Uterus (tissue), 4 donors: ENCODE data around the gene LORICRIN. TPM values are rescaled to one million over a fixed set of nuclear protein-coding genes. Genes with fewer than 3 reads are reported as not detected.

Experiments
- DNase-seq, 2 donors: peaks; one replicate each; pipeline ENCODE4 v3.0.0-alpha.2; 2019 to 2020
- H3K27ac ChIP-seq, 2 donors: fragments of 200-600 bp; sonication (generic); 1 replicate in 1 of 2; 2 replicates in 1 of 2; pipeline ENCODE4 v1.5.1; 2016 to 2018
- H3K27me3 ChIP-seq, 2 donors: fragments of 200-600 bp; sonication (generic); one replicate each; pipeline ENCODE4 v1.5.1; 2018 to 2019; ENCODE audit warnings: control low read depth in 1 of 2
- H3K36me3 ChIP-seq, 2 donors: fragments of 200-600 bp; sonication (generic); one replicate each; pipeline ENCODE4 v1.5.1; 2019; ENCODE audit warnings: control low read depth in 1 of 2
- H3K4me1 ChIP-seq, 2 donors: fragments of 200-600 bp; sonication (generic); one replicate each; pipeline ENCODE4 v1.5.1; 2018 to 2019; ENCODE audit warnings: control low read depth in 1 of 2
- H3K4me3 ChIP-seq, 2 donors: fragments of 200-600 bp; sonication (generic); 1 replicate in 1 of 2; 2 replicates in 1 of 2; pipeline ENCODE4 v1.5.1; 2018 to 2019; ENCODE audit warnings: mild to moderate bottlenecking in 1 of 2
- H3K9me3 ChIP-seq, 2 donors: fragments of 200-600 bp; sonication (generic); one replicate each; pipeline ENCODE4 v1.5.1; 2019; ENCODE audit warnings: control low read depth in 1 of 2
- POLR2A ChIP-seq, 2 donors: fragments of 450-650 bp; IDR thresholded peaks; one replicate each; pipeline ENCODE4 v1.6.1; 2016; ENCODE audit warnings: antibody characterized with exemption in 2 of 2, mild to moderate bottlenecking in 1 of 2, moderate library complexity in 1 of 2
- intact Hi-C: fragments of 100-400 bp; cut with DNase I; formaldehyde crosslinking; loops from one replicate; pipeline ENCODE4 v1.15.1; 2023; ENCODE audit warnings: low total_unique reads
- total RNA-seq, 4 donors: library from RNA; depleted of rRNA in 3 of 4; stranded (reverse); fragments of >200 nt in 3 of 4; gene quantifications; one replicate each; pipeline versions ENCODE4 v1.1.0 to v1.2.4, GENCODE V29; 2014 to 2023
- TF ChIP-seq, protein P1 (sequence below), 4 experiments: fragments of 200-600 bp in 2 of 4; fragments of 450-650 bp in 2 of 4; sonication (generic) in 2 of 4; IDR thresholded peaks; one replicate each; pipeline ENCODE4 v1.5.1; 2016 to 2019; ENCODE audit warnings: antibody characterized with exemption in 4 of 4, mild to moderate bottlenecking in 2 of 4, moderate library complexity in 1 of 4
- donor health status: DM: yes; HTN: yes; CAD: no.

The LORICRIN gene
- total RNA-seq, 4 donors from 2014 or later: not detected

DNA sequence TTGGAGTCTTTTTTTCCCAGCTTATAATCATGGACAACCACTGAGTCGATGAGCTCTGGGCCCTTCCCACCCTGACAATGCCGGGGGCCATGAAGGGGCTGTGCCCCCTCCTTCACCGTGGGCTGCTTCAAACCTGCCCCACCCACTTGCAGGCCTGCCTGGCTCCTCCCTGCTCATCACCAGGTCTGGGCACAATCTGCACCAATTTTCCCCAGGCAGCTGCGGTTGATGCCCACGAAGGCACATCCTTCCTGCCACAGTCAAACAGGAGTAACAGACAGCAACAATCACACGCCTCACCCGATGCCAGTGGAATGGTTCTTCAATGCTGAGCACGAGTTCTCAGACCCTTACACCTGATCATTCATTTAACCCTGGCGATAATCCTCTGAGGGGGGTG lies 34.4 kb downstream of the LORICRIN start:
- Histone ChIP-seq H3K27ac (no peak overlapping the region), H3K4me3 (no peak overlapping the region), H3K27me3 (no peaks in the 10 kb centered on the region), H3K4me1 (no peaks in the 10 kb centered on the region), H3K36me3 (no peaks in the 10 kb centered on the region), H3K9me3 (no peaks in the 10 kb centered on the region)
- TF ChIP-seq, protein P1, sequence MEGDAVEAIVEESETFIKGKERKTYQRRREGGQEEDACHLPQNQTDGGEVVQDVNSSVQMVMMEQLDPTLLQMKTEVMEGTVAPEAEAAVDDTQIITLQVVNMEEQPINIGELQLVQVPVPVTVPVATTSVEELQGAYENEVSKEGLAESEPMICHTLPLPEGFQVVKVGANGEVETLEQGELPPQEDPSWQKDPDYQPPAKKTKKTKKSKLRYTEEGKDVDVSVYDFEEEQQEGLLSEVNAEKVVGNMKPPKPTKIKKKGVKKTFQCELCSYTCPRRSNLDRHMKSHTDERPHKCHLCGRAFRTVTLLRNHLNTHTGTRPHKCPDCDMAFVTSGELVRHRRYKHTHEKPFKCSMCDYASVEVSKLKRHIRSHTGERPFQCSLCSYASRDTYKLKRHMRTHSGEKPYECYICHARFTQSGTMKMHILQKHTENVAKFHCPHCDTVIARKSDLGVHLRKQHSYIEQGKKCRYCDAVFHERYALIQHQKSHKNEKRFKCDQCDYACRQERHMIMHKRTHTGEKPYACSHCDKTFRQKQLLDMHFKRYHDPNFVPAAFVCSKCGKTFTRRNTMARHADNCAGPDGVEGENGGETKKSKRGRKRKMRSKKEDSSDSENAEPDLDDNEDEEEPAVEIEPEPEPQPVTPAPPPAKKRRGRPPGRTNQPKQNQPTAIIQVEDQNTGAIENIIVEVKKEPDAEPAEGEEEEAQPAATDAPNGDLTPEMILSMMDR (IDR thresholded peaks at IDR 0.05): no peak
- TF ChIP-seq POLR2A (IDR thresholded peaks at IDR 0.05): no peak
- no peak for DNase-seq
- intact Hi-C loops: no loop called here

DNA sequence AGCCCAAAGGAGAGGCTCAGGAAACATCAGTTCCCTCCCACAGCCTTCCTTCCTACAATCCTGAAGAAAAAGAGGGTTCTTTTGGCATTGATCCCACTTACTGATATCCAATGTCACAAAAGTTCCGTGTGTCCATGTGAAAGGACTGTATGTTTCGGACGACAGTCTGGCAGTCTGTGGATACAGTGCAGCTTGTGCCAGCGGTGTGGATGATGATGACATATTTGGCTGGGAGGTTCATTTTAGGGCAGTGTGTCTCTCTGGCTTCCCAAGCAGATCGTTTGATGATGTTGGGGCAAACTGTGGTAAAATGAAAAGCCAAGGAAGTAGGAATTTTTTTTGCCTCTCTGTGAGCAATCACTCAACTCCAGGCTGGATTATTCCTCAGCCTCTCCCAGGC lies 42.8 kb downstream of the LORICRIN start:
- no peaks in the 10 kb centered on the region for H3K9me3 ChIP-seq
- no peak overlapping the region for H3K27ac ChIP-seq
- no peaks in the 10 kb centered on the region for H3K27me3 ChIP-seq
- H3K36me3 ChIP-seq: no peaks in the 10 kb centered on the region
- no peak for DNase-seq
- intact Hi-C loops: no loop called here
- TF ChIP-seq POLR2A (IDR thresholded peaks at IDR 0.05): no peak
- TF ChIP-seq, protein P1 (IDR thresholded peaks at IDR 0.05): no peak
- no peak overlapping the region for H3K4me3 ChIP-seq
- H3K4me1 ChIP-seq: no peaks in the 10 kb centered on the region

DNA sequence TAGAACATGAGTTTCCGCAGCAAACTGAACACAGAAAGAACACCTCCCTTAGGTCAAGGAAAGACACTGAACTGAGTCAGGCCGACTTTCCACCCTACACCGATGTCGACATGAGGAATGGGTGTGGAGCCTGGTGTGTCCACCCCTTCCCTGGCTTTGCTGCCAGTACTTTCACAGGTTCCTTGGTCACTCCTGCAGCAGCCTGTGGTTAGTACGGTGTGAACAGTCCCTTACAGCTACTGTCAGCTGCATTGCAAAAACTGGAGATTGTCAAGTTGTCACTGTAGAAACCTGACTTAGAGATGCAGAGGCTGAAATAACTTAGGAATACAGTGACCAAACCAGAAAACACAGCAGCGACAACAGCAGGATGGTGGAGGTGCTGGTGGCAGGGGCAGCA lies 46.2 kb downstream of the LORICRIN start:
- no peak overlapping the region for H3K4me3 ChIP-seq
- no peaks in the 10 kb centered on the region for H3K36me3 ChIP-seq
- no peaks in the 10 kb centered on the region for H3K9me3 ChIP-seq
- H3K4me1 ChIP-seq: no peaks in the 10 kb centered on the region
- H3K27ac ChIP-seq: no peak overlapping the region
- intact Hi-C loops: no loop called here
- no peaks in the 10 kb centered on the region for H3K27me3 ChIP-seq
- no peak for TF ChIP-seq POLR2A (IDR thresholded peaks at IDR 0.05)
- TF ChIP-seq, protein P1 (IDR thresholded peaks at IDR 0.05): no peak
- no peak for DNase-seq

DNA sequence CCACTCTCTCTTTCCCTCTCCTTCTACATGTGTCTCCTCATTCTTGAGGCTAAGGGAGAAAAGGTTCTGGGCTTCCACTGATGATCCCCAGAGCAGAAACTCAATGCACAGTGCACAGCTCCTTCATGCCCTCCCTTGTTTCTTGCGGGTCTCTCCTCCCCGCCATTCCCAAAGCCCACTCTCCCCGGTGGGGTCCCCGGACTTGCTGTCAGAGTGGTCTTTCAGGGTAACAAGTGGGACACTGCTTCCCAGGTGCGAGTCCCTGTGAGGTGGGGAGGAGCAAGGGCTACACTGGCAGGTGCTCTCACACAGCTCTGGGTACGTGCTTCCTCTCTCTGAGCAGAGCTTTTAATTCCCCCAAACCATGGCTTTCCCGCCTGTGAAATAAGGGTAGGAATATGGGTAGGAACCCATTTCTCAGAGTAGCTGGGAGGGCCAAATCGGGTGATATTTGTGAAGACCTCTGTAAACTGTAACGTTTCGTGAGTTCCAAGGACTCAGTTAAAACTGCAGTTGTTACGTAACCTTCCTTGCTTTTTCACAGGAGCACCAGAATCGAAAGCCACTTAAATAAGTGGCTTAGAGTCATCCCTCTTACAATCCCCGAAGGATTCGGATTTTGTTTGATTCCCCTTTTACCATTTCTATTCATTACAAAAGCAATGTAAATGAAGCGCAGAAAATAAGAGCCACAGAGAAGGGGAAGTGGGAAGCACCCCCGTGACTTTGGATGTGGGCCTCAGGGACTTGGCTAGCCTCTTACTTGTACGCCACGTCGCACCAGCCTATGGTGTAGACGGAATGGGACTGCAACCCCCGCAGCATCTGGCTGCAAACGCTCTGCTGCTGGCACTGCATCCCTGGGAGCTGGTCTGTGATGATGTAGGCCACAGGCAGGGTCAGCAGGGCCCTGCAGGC lies 47.1 kb downstream of the LORICRIN start:
- Histone ChIP-seq H3K36me3 (no peaks in the 10 kb centered on the region), H3K27me3 (no peaks in the 10 kb centered on the region), H3K9me3 (no peaks in the 10 kb centered on the region), H3K4me1 (no peaks in the 10 kb centered on the region), H3K4me3 (no peak overlapping the region), H3K27ac (no peak overlapping the region)
- intact Hi-C loops: no loop called here
- no peak for TF ChIP-seq POLR2A (IDR thresholded peaks at IDR 0.05)
- TF ChIP-seq, protein P1 (IDR thresholded peaks at IDR 0.05): no peak
- no peak for DNase-seq

DNA sequence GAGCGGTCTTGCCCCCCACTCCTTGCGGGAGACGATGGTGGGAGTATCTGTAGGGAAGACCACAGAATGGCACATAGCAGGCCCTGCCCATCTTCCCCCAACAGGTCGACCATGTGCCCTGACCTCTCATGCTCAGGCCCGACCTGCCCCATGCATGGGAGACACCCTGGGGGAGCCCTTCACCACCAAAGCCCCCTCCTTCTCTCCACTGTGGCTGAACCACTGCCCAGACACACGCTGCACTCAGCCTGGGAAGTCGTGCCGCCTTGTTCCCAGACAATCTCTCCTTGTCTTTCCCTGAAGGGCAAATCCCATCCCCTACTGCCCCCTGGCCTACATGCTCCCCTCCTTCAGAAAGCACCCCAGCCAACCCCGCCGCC lies 47.7 kb downstream of the LORICRIN start:
- Histone ChIP-seq H3K4me1 (no peaks in the 10 kb centered on the region), H3K9me3 (no peaks in the 10 kb centered on the region), H3K27ac (no peak overlapping the region), H3K36me3 (no peaks in the 10 kb centered on the region), H3K4me3 (no peak overlapping the region), H3K27me3 (no peaks in the 10 kb centered on the region)
- no peak for DNase-seq
- no peak for TF ChIP-seq POLR2A (IDR thresholded peaks at IDR 0.05)
- TF ChIP-seq, protein P1 (IDR thresholded peaks at IDR 0.05): no peak
- intact Hi-C loops: no loop called here
